ENCODE results near the gene BRD2. TPM values are rescaled to one million over a fixed set of nuclear protein-coding genes. Genes with fewer than 3 reads are reported as not detected.

Gene BRD2
- polyA plus RNA-seq, 4 donors = 76.2 to 201 (median 90.6) TPM

DNA sequence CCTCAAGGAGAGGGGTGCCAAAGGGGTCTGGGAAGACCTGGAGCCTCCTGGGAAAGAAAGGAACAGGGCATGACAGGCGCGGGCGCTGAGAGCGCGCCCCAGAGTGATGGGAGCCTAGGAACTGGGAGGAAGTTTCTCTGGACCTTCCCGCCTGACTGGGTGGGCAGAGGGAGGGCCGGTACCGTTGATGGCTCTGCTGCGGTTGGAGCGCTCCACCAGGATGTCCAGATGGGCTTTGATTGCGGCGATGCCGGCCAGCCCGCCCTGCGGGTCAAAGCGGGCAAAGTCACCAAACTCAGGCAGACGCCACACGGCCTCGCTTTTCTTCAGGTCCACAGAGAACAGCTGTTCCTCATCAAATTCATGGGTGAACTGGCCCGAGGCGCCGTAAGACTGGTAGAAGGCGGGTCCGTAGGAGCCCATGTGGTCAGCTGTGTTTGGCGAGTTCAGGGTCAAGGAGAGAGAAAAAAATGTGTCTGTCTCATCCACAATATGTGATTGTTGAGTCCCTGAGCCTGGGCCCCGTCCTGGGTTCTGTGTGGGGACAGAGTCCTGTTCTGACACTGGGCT lies 39.5 kb downstream of the BRD2 start:
- Histone ChIP-seq H3K9me3 (ENCODE audit: control insufficient read depth in 2 of 2, insufficient read depth in 1 of 2, low read depth in 1 of 2, low read length in 1 of 2) (no peaks in the 10 kb centered on the region), H3K4me1 (ENCODE audit: control insufficient read depth in 3 of 3, insufficient read depth in 2 of 3, low read depth in 1 of 3, low read length in 2 of 3) (no peaks in the 10 kb centered on the region), H3K27me3 (ENCODE audit: control insufficient read depth in 3 of 3, insufficient read depth in 3 of 3, low read length in 3 of 3) (peaks cover 0 to 49% (median 0%) of the 10 kb centered on the region in 3 donors), H3K27ac (ENCODE audit: low read depth in 1 of 3, low read length in 2 of 3) (no peak overlapping the region), H3K36me3 (ENCODE audit: control insufficient read depth in 3 of 3, insufficient read depth in 2 of 3, low read depth in 1 of 3, low read length in 3 of 3) (no peaks in the 10 kb centered on the region), H3K4me3 (ENCODE audit: low read depth in 1 of 3, low read length in 3 of 3) (no peak overlapping the region)
- 84 to 91% (median 86%) methylated on average over 26 of the region's 26 CpGs for WGBS, 3 donors
- FAIRE-seq (no peak), DNase-seq (no peak)

DNA sequence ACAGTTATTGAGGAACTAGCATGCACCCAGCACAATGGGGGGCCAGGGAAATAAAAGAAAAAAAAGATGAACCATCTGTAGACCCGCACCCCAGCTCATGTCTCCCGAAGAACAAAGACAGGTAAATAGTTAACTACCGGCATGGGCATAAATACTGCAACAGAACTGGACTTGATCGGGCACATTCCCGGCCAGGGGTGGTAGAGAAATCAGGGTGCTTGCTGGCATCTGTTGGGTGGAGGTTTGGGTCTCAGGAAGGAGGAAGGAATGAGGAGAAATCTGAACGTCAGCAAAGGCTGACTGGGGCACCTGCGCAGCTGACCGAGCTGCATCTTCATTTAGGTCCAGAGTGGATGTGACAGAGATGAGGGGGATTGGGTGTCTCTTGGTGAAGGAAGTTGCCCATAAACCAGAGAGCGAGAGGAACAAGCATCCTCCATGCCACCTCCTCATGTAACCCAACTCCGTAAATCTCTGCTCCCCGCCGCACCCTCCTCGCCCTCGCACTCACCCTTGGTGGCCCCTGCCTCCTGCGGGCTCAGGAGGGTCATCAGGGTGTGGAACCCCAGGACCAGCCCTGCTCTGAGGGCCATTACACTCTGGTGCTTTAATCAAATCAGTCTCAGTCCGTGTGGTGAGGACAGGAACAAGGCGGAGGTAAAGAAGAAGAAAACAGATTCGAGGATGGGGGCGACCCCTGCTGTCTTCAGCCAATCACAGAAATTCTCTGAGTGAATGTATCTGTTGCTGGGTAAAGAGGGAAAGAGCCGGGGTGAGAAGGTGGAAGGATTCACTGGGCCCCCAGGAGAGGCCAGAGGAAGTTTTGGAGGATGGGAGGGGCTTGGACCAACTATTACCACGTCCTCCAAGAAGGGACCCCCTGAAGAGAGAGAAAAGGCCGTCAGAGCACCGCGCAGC lies 40.8 kb downstream of the BRD2 start, which contains the start of gene HLA-DOA:
Gene HLA-DOA, minus strand, starts transcription at position 648 of the 918 bp plus-strand sequence.
- FAIRE-seq (no peak), DNase-seq (peak in 1 of 2 donors; percentile 22)
- Histone ChIP-seq H3K36me3 (ENCODE audit: control insufficient read depth in 3 of 3, insufficient read depth in 2 of 3, low read depth in 1 of 3, low read length in 3 of 3) (no peaks in the 10 kb centered on the region), H3K27me3 (ENCODE audit: control insufficient read depth in 3 of 3, insufficient read depth in 3 of 3, low read length in 3 of 3) (peaks cover 0 to 41% (median 0%) of the 10 kb centered on the region in 3 donors), H3K4me1 (ENCODE audit: control insufficient read depth in 3 of 3, insufficient read depth in 2 of 3, low read depth in 1 of 3, low read length in 2 of 3) (no peaks in the 10 kb centered on the region), H3K9me3 (ENCODE audit: control insufficient read depth in 2 of 2, insufficient read depth in 1 of 2, low read depth in 1 of 2, low read length in 1 of 2) (no peaks in the 10 kb centered on the region), H3K27ac (ENCODE audit: low read depth in 1 of 3, low read length in 2 of 3) (peak within 1 kb of the TSS in 1 of 3 donors; percentile 6), H3K4me3 (ENCODE audit: low read depth in 1 of 3, low read length in 3 of 3) (peak within 1 kb of the TSS in 2 of 3 donors; percentile 4 to 26)
- WGBS, 3 donors = 13 to 17% (median 17%) methylated on average over 24 of the region's 24 CpGs

- Histone ChIP-seq H3K4me1 (ENCODE audit: control insufficient read depth in 3 of 3, insufficient read depth in 2 of 3, low read depth in 1 of 3, low read length in 2 of 3) (no peaks in the 10 kb centered on the region), H3K27ac (ENCODE audit: low read depth in 1 of 3, low read length in 2 of 3) (no peak overlapping the region), H3K4me3 (ENCODE audit: low read depth in 1 of 3, low read length in 3 of 3) (no peak overlapping the region), H3K27me3 (ENCODE audit: control insufficient read depth in 3 of 3, insufficient read depth in 3 of 3, low read length in 3 of 3) (peaks cover 0 to 36% (median 0%) of the 10 kb centered on the region in 3 donors), H3K36me3 (ENCODE audit: control insufficient read depth in 3 of 3, insufficient read depth in 2 of 3, low read depth in 1 of 3, low read length in 3 of 3) (no peaks in the 10 kb centered on the region), H3K9me3 (ENCODE audit: control insufficient read depth in 2 of 2, insufficient read depth in 1 of 2, low read depth in 1 of 2, low read length in 1 of 2) (no peaks in the 10 kb centered on the region)
- DNase-seq (no peak), FAIRE-seq (no peak)
- WGBS, 3 donors = 67 to 77% (median 77%) methylated on average over 7 of the region's 7 CpGs
Measured at GRCh38 chr6:33010356-33010755, 42.0 kb downstream of the BRD2 start.

GRCh38 chr6:33013608-33014007 lies 45.2 kb downstream of the BRD2 start:
- Histone ChIP-seq H3K27ac (ENCODE audit: low read depth in 1 of 3, low read length in 2 of 3) (no peak overlapping the region), H3K36me3 (ENCODE audit: control insufficient read depth in 3 of 3, insufficient read depth in 2 of 3, low read depth in 1 of 3, low read length in 3 of 3) (no peaks in the 10 kb centered on the region), H3K4me1 (ENCODE audit: control insufficient read depth in 3 of 3, insufficient read depth in 2 of 3, low read depth in 1 of 3, low read length in 2 of 3) (no peaks in the 10 kb centered on the region), H3K9me3 (ENCODE audit: control insufficient read depth in 2 of 2, insufficient read depth in 1 of 2, low read depth in 1 of 2, low read length in 1 of 2) (no peaks in the 10 kb centered on the region), H3K4me3 (ENCODE audit: low read depth in 1 of 3, low read length in 3 of 3) (no peak overlapping the region), H3K27me3 (ENCODE audit: control insufficient read depth in 3 of 3, insufficient read depth in 3 of 3, low read length in 3 of 3) (peaks cover 0 to 45% (median 0%) of the 10 kb centered on the region in 3 donors)
- 40 to 48% (median 47%) methylated on average over 4 of the region's 4 CpGs for WGBS, 3 donors
- no peak for DNase-seq
- no peak for FAIRE-seq

DNA sequence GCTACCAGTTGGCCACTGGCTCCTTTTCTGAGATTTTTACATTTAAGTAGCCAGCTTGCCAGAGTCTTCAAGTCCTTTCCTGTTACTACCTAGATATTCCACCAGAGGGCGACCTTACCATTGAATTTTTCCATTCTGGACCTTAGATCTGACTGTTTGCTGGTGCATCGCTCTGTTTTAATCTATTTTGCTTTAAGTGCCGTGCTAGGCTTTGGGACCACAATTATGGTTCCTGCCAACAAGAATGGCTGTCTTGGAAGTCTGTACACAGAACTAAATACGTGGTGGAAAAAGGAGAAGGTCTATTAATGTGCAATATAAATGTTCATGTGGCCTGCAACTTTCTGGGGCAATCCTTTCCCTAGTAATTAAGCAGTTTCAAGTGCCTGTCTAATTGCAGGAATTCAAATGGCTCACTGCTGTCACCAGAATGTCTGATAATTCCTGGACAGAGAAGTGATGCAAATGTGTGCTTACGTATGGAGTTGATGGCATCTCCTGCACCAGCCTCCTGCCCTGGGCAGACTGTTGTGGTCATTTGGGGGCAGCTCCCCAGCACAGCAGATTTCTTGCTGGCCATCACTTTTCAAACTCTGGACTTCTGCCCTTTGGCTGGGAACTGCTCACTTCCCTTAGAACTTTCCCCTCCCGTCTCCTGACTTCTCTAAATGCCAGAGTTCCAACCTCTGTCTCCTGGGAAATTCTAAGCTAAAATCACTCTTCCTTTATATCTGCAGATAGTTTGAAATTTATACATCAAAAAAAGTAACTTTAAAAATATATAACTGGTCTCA lies 46.6 kb downstream of the BRD2 start:
- H3K9me3 ChIP-seq (ENCODE audit: control insufficient read depth in 2 of 2, insufficient read depth in 1 of 2, low read depth in 1 of 2, low read length in 1 of 2) = no peaks in the 10 kb centered on the region
- no peak overlapping the region for H3K27ac ChIP-seq (ENCODE audit: low read depth in 1 of 3, low read length in 2 of 3)
- FAIRE-seq (no peak), DNase-seq (peak; percentile 82 to 83)
- no peak overlapping the region for H3K4me3 ChIP-seq (ENCODE audit: low read depth in 1 of 3, low read length in 3 of 3)
- H3K36me3 ChIP-seq (ENCODE audit: control insufficient read depth in 3 of 3, insufficient read depth in 2 of 3, low read depth in 1 of 3, low read length in 3 of 3) = no peaks in the 10 kb centered on the region
- no peaks in the 10 kb centered on the region for H3K4me1 ChIP-seq (ENCODE audit: control insufficient read depth in 3 of 3, insufficient read depth in 2 of 3, low read depth in 1 of 3, low read length in 2 of 3)
- H3K27me3 ChIP-seq (ENCODE audit: control insufficient read depth in 3 of 3, insufficient read depth in 3 of 3, low read length in 3 of 3) = peaks cover 0 to 32% (median 0%) of the 10 kb centered on the region in 3 donors
- 21 to 30% (median 28%) methylated on average over 6 of the region's 6 CpGs for WGBS, 3 donors

DNA sequence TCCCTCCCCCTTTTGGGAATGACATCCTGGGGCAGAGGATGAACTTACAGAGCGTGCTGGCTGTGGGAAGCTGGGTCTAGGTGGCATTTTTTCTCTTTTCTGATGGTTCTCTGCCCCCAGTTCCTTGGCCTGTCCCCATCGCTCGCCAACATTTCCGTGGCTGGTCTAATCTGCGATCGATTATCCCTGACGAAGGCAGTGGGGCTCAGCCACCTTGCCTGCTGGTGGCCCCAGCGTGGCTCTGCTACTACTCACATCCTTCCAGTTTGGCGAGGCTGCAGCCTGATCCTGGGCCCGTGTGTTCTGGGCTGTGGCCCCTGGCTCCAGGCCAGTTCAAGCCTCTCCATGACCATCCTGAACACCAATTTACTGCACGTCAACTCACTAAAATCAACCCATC lies 47.4 kb downstream of the BRD2 start:
- H3K4me1 ChIP-seq (ENCODE audit: control insufficient read depth in 3 of 3, insufficient read depth in 2 of 3, low read depth in 1 of 3, low read length in 2 of 3) = no peaks in the 10 kb centered on the region
- H3K27ac ChIP-seq (ENCODE audit: low read depth in 1 of 3, low read length in 2 of 3) = no peak overlapping the region
- peaks cover 0 to 24% (median 0%) of the 10 kb centered on the region in 3 donors for H3K27me3 ChIP-seq (ENCODE audit: control insufficient read depth in 3 of 3, insufficient read depth in 3 of 3, low read length in 3 of 3)
- 78 to 79% (median 78%) methylated on average over 11 of the region's 11 CpGs for WGBS, 3 donors
- DNase-seq (no peak), FAIRE-seq (no peak)
- no peak overlapping the region for H3K4me3 ChIP-seq (ENCODE audit: low read depth in 1 of 3, low read length in 3 of 3)
- no peaks in the 10 kb centered on the region for H3K36me3 ChIP-seq (ENCODE audit: control insufficient read depth in 3 of 3, insufficient read depth in 2 of 3, low read depth in 1 of 3, low read length in 3 of 3)
- H3K9me3 ChIP-seq (ENCODE audit: control insufficient read depth in 2 of 2, insufficient read depth in 1 of 2, low read depth in 1 of 2, low read length in 1 of 2) = no peaks in the 10 kb centered on the region

GRCh38 chr6:33017018-33017417 lies 48.6 kb downstream of the BRD2 start:
- 68 to 72% (median 71%) methylated on average over 4 of the region's 4 CpGs for WGBS, 3 donors
- H3K27ac ChIP-seq (ENCODE audit: low read depth in 1 of 3, low read length in 2 of 3) = no peak overlapping the region
- H3K27me3 ChIP-seq (ENCODE audit: control insufficient read depth in 3 of 3, insufficient read depth in 3 of 3, low read length in 3 of 3) = peaks cover 0 to 18% (median 0%) of the 10 kb centered on the region in 3 donors
- H3K4me3 ChIP-seq (ENCODE audit: low read depth in 1 of 3, low read length in 3 of 3) = no peak overlapping the region
- no peaks in the 10 kb centered on the region for H3K4me1 ChIP-seq (ENCODE audit: control insufficient read depth in 3 of 3, insufficient read depth in 2 of 3, low read depth in 1 of 3, low read length in 2 of 3)
- DNase-seq = no peak
- no peaks in the 10 kb centered on the region for H3K9me3 ChIP-seq (ENCODE audit: control insufficient read depth in 2 of 2, insufficient read depth in 1 of 2, low read depth in 1 of 2, low read length in 1 of 2)
- no peaks in the 10 kb centered on the region for H3K36me3 ChIP-seq (ENCODE audit: control insufficient read depth in 3 of 3, insufficient read depth in 2 of 3, low read depth in 1 of 3, low read length in 3 of 3)
- FAIRE-seq = no peak

- FAIRE-seq = no peak
- peak overlapping the region in 1 of 3 donors; percentile 67 for H3K27ac ChIP-seq (ENCODE audit: low read depth in 1 of 3, low read length in 2 of 3)
- WGBS, 3 donors = 83 to 94% (median 87%) methylated on average over 3 of the region's 3 CpGs
Measured at GRCh38 chr6:33017694-33018353, 49.4 kb downstream of the BRD2 start.

More at GRCh38 chr6:33017694-33018353, 49.4 kb downstream of the BRD2 start:
- DNase-seq = no peak
- no peak overlapping the region for H3K4me3 ChIP-seq (ENCODE audit: low read depth in 1 of 3, low read length in 3 of 3)
- H3K27me3 ChIP-seq (ENCODE audit: control insufficient read depth in 3 of 3, insufficient read depth in 3 of 3, low read length in 3 of 3) = peaks cover 0 to 17% (median 0%) of the 10 kb centered on the region in 3 donors
- H3K9me3 ChIP-seq (ENCODE audit: control insufficient read depth in 2 of 2, insufficient read depth in 1 of 2, low read depth in 1 of 2, low read length in 1 of 2) = no peaks in the 10 kb centered on the region
- H3K4me1 ChIP-seq (ENCODE audit: control insufficient read depth in 3 of 3, insufficient read depth in 2 of 3, low read depth in 1 of 3, low read length in 2 of 3) = no peaks in the 10 kb centered on the region
- no peaks in the 10 kb centered on the region for H3K36me3 ChIP-seq (ENCODE audit: control insufficient read depth in 3 of 3, insufficient read depth in 2 of 3, low read depth in 1 of 3, low read length in 3 of 3)
